Testis (tissue), 3 donors: ENCODE data around the gene LYRM7. TPM values are rescaled to one million over a fixed set of nuclear protein-coding genes. Genes with fewer than 3 reads are reported as not detected.

Experiments used
- DNase-seq: peaks from one replicate; pipeline ENCODE4 v3.0.0-alpha.2; 2019
- H3K27ac ChIP-seq, 2 donors: fragments of 200-600 bp; sonication (generic); one replicate each; pipeline ENCODE4 v1.5.1; 2019
- H3K27me3 ChIP-seq: fragments of 200-600 bp; sonication (generic); one replicate; pipeline ENCODE4 v1.5.1; 2019
- H3K36me3 ChIP-seq: fragments of 200-600 bp; sonication (generic); one replicate; pipeline ENCODE4 v1.5.1; 2017; ENCODE audit warnings: low read depth; ENCODE audit errors: missing control alignments
- H3K4me1 ChIP-seq: fragments of 200-600 bp; sonication (generic); one replicate; pipeline ENCODE4 v1.5.1; 2019
- H3K4me3 ChIP-seq, 2 donors: fragments of 200-600 bp; sonication (generic); one replicate each; pipeline ENCODE4 v1.5.1; 2017 to 2019
- H3K9me3 ChIP-seq: fragments of 200-600 bp; sonication (generic); one replicate; pipeline ENCODE4 v1.5.1; 2017
- POLR2A ChIP-seq: fragments of 450-650 bp; IDR thresholded peaks from one replicate; pipeline ENCODE4 v1.6.1; 2017; ENCODE audit warnings: antibody characterized with exemption, mild to moderate bottlenecking, moderate library complexity
- WGBS, 2 donors: methylation state at CpG; one replicate each; pipeline ENCODE4 v1.1.5; 2018; 5-methylcytosine and 5-hydroxymethylcytosine counted together
- intact Hi-C: fragments of 100-400 bp; cut with DNase I; formaldehyde crosslinking; loops from one replicate; pipeline ENCODE4 v1.15.1; 2023; ENCODE audit warnings: low total_unique reads
- polyA plus RNA-seq: library from polyadenylated mRNA; stranded (reverse); fragments of 350-450 nt; fragmentation: Illumina TruSeq; extraction: RNeasy Lipid Tissue Mini Kit (QIAGEN cat#74804); gene quantifications from one replicate; pipeline ENCODE4 v1.2.3, GENCODE V29; 2014; ENCODE audit warnings: low read depth, low replicate concordance; ENCODE audit not compliant: insufficient read depth
- total RNA-seq, 2 donors: library from RNA; depleted of rRNA; stranded (reverse); fragments of >200 nt; gene quantifications; one replicate each; pipeline ENCODE4 v1.2.3, GENCODE V29; 2016
- TF ChIP-seq, protein P1 (sequence below), 3 experiments: fragments of 450-650 bp in 2 of 3; fragments of 200-600 bp in 1 of 3; sonication (generic) in 1 of 3; IDR thresholded peaks; one replicate each; pipeline ENCODE4 v1.5.1; 2016 to 2019; ENCODE audit warnings: antibody characterized with exemption in 3 of 3, mild to moderate bottlenecking in 2 of 3, moderate library complexity in 1 of 3

The LYRM7 gene
- total and polyA plus RNA-seq, 3 donors from 2014 or later, result 12.1 to 14.4 (median 13.2) TPM

DNA sequence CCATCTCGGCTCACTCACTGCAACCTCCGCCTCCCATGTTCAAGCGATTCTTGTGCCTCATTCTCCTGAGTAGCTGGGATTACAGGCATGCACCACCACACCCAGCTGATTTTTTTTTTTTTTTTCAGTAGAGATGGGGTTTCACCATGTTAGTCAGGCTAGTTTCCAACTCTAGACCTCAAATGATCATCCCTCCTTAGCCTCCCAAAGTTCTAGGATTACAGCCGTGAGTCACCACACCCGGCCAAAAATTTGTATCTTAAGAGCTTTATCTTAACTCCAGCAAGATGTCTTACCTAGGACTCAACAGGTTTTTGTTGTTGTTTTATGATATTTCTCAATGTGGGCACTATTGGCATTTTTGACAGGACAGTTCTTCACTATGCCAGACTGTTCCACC is 27.9 kb downstream of the LYRM7 start:
- no peak for TF ChIP-seq POLR2A
- TF ChIP-seq, protein P1, sequence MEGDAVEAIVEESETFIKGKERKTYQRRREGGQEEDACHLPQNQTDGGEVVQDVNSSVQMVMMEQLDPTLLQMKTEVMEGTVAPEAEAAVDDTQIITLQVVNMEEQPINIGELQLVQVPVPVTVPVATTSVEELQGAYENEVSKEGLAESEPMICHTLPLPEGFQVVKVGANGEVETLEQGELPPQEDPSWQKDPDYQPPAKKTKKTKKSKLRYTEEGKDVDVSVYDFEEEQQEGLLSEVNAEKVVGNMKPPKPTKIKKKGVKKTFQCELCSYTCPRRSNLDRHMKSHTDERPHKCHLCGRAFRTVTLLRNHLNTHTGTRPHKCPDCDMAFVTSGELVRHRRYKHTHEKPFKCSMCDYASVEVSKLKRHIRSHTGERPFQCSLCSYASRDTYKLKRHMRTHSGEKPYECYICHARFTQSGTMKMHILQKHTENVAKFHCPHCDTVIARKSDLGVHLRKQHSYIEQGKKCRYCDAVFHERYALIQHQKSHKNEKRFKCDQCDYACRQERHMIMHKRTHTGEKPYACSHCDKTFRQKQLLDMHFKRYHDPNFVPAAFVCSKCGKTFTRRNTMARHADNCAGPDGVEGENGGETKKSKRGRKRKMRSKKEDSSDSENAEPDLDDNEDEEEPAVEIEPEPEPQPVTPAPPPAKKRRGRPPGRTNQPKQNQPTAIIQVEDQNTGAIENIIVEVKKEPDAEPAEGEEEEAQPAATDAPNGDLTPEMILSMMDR (IDR thresholded peaks at IDR 0.05), result no peak
- no peak overlapping the region for H3K27ac ChIP-seq
- H3K36me3 ChIP-seq, result no peaks in the 10 kb centered on the region
- DNase-seq, result no peak
- no peak overlapping the region for H3K4me3 ChIP-seq
- H3K4me1 ChIP-seq, result no peaks in the 10 kb centered on the region
- intact Hi-C loops, result no loop called here
- no peaks in the 10 kb centered on the region for H3K9me3 ChIP-seq
- no peaks in the 10 kb centered on the region for H3K27me3 ChIP-seq
- WGBS, 2 donors, result 79 to 81% methylated on average over 5 of the region's 5 CpGs

DNA sequence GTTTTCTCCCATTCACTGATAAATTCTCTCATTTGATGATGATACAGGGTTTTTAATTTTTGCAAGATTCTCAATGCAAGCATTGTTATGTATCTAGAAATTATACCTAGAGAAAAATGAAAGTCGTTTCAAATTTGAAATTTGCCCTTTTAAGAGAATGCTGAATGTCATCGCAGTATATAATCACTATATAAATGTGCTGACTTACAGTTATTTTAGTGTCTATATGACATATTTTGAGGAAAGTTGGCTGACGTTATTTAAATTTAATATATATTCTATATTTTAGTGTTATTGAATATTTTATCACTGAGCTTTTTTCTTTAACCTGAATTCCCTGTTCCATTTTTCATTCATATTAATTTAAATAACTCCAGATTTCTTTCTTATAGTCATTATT is 29.8 kb downstream of the LYRM7 start:
- Histone ChIP-seq H3K9me3 (no peaks in the 10 kb centered on the region), H3K36me3 (no peaks in the 10 kb centered on the region), H3K27ac (peak overlapping the region in 1 of 2 donors; percentile 35), H3K27me3 (no peaks in the 10 kb centered on the region), H3K4me1 (no peaks in the 10 kb centered on the region), H3K4me3 (no peak overlapping the region)
- 70 to 78% methylated on average over 3 of the region's 3 CpGs for WGBS, 2 donors
- no peak for DNase-seq
- TF ChIP-seq, protein P1 (IDR thresholded peaks at IDR 0.05), result no peak
- TF ChIP-seq POLR2A, result no peak
- intact Hi-C loops, result no loop called here

DNA sequence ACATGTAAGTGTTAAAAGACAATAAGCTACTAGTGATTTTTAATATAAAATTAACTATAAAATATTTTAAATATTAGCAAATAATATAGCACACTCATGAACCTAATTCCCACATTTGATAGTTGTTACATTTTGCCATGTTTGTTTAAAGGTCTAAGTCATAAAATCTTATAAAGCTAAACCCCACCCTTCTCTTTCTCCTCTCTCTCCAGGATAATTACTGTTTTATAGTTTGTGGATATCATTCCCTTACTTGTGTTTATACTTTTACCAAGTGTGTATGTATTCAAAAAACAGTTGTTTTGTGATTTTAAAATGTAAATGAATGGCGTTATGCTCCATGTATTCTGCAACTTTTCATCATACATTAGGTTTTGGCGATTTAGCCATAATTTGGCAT is 34.2 kb downstream of the LYRM7 start:
- no peaks in the 10 kb centered on the region for H3K36me3 ChIP-seq
- no peak for DNase-seq
- 87 to 94% methylated on average over 2 of the region's 2 CpGs for WGBS, 2 donors
- no peaks in the 10 kb centered on the region for H3K27me3 ChIP-seq
- no peak overlapping the region for H3K27ac ChIP-seq
- H3K4me1 ChIP-seq, result no peaks in the 10 kb centered on the region
- intact Hi-C loops, result no loop called here
- H3K9me3 ChIP-seq, result no peaks in the 10 kb centered on the region
- TF ChIP-seq POLR2A, result no peak
- TF ChIP-seq, protein P1 (IDR thresholded peaks at IDR 0.05), result no peak
- H3K4me3 ChIP-seq, result no peak overlapping the region

DNA sequence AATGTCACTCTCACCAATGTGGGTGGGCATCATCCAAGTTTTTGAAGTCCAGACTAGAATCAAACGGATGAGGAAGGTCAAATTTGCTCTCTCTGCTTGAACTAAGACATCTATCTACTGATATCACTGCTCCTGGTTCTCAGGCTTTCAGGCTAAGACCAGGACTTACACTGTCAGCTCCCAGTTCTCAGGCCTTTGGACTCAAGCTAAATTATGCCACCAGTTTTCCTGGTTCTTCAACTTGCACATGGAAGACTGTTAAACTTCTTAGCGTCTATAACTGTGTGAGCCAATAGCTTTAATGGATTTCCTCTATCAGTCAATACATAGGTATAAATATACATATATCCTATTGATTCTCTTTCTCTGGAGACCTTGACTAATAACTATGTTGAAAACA is 35.3 kb downstream of the LYRM7 start:
- H3K4me3 ChIP-seq, result no peak overlapping the region
- no peaks in the 10 kb centered on the region for H3K27me3 ChIP-seq

DNA sequence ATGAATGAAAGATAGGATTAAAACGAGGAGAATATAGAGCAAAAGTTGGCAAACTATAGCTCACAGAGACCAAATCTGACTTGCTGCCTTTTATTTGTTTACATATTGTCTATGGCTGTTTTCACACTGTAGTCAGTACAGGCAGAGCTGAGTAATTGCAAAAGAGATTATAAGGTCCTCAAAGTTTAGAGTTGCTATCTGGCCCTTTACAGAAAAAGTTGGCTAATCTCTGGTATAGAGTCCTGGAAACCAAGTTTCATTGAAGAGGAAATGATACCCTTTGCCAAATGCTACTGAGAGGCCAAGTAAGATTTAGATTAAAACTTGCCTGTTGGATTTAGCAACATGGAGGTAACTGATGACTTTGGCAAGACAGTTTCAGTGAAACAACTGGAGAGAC is 36.0 kb downstream of the LYRM7 start:
- Histone ChIP-seq H3K4me3 (no peak overlapping the region), H3K9me3 (no peaks in the 10 kb centered on the region), H3K27me3 (no peaks in the 10 kb centered on the region), H3K4me1 (no peaks in the 10 kb centered on the region), H3K27ac (no peak overlapping the region), H3K36me3 (no peaks in the 10 kb centered on the region)
- intact Hi-C loops, result no loop called here
- 58 to 73% methylated on average over 1 of the region's 1 CpG for WGBS, 2 donors
- no peak for DNase-seq
- no peak for TF ChIP-seq POLR2A
- TF ChIP-seq, protein P1 (IDR thresholded peaks at IDR 0.05), result no peak

More for the DNA sequence above, 35.3 kb downstream of the LYRM7 start:
- DNase-seq, result no peak
- H3K27ac ChIP-seq, result no peak overlapping the region
- no peaks in the 10 kb centered on the region for H3K4me1 ChIP-seq
- TF ChIP-seq POLR2A, result no peak
- TF ChIP-seq, protein P1 (IDR thresholded peaks at IDR 0.05), result no peak
- H3K36me3 ChIP-seq, result no peaks in the 10 kb centered on the region
- intact Hi-C loops, result no loop called here
- no peaks in the 10 kb centered on the region for H3K9me3 ChIP-seq
- WGBS, 2 donors, result 91 to 92% methylated on average over 2 of the region's 2 CpGs
